ENCODE data around the gene GPS2. TPM values are rescaled to one million over a fixed set of nuclear protein-coding genes. Genes with fewer than 3 reads are reported as not detected.

Gene GPS2
- total RNA-seq, 4 donors from 2014 or later: 77.4 to 123 (median 87.0) TPM

- no peak for TF ChIP-seq EP300 (IDR thresholded peaks at IDR 0.05)
- TF ChIP-seq POLR2A (IDR thresholded peaks at IDR 0.05): no peak
- no peak for TF ChIP-seq POLR2AphosphoS5 (IDR thresholded peaks at IDR 0.05)
- no peak for TF ChIP-seq CTCF (IDR thresholded peaks at IDR 0.05)
- Histone ChIP-seq H3K9me3 (no peaks in the 10 kb centered on the region), H3K27me3 (peaks cover 70% of the 10 kb centered on the region), H3K4me3 (no peak overlapping the region), H3K36me3 (no peaks in the 10 kb centered on the region), H3K27ac (no peak overlapping the region), H3K4me1 (peaks cover 46% of the 10 kb centered on the region)
- WGBS: 91% methylated on average over 11 of the region's 11 CpGs
- no peak for DNase-seq (ENCODE audit: low spot score in 2 of 2)
Observed at GRCh38 chr17:7290685-7291084, 24.5 kb downstream of the GPS2 start.

DNA sequence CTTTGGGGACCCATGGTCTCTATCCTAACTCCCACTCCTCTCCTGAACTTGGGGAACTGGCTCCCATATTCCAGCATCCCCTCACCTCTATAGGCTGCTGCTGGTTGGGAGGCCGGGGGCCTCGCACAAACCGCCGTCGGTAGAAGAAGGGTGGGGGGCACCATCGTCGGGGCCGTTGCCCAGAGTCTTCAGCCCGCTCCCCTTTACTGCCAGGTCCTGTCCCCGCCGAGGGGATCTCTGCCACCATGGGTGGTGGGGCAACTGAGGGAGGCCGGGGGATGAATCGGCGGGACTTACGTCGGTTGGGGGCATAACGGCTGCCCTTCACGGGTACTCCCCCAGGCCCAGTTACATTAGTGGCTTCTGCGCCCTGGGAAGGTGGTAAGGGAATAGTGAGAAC is 25.0 kb downstream of the GPS2 start:
- no peak overlapping the region for H3K4me3 ChIP-seq
- H3K36me3 ChIP-seq: no peaks in the 10 kb centered on the region
- H3K27ac ChIP-seq: no peak overlapping the region
- TF ChIP-seq POLR2A (IDR thresholded peaks at IDR 0.05) (no peak), POLR2AphosphoS5 (IDR thresholded peaks at IDR 0.05) (no peak), CTCF (IDR thresholded peaks at IDR 0.05) (no peak), EP300 (IDR thresholded peaks at IDR 0.05) (no peak)
- WGBS: 92% methylated on average over 14 of the region's 19 CpGs
- H3K9me3 ChIP-seq: no peaks in the 10 kb centered on the region
- H3K27me3 ChIP-seq: peaks cover 70% of the 10 kb centered on the region
- peaks cover 41% of the 10 kb centered on the region for H3K4me1 ChIP-seq
- no peak for DNase-seq (ENCODE audit: low spot score in 2 of 2)

GRCh38 chr17:7289256-7290032 is 25.7 kb downstream of the GPS2 start:
- Histone ChIP-seq H3K27ac (no peak overlapping the region), H3K36me3 (no peaks in the 10 kb centered on the region), H3K9me3 (no peaks in the 10 kb centered on the region), H3K4me3 (no peak overlapping the region), H3K27me3 (peaks cover 65% of the 10 kb centered on the region), H3K4me1 (peaks cover 34% of the 10 kb centered on the region)
- no peak for DNase-seq (ENCODE audit: low spot score in 2 of 2)
- WGBS: 81% methylated on average over 15 of the region's 18 CpGs
- TF ChIP-seq POLR2AphosphoS5 (IDR thresholded peaks at IDR 0.05) (no peak), CTCF (IDR thresholded peaks at IDR 0.05) (no peak), POLR2A (IDR thresholded peaks at IDR 0.05) (no peak), EP300 (IDR thresholded peaks at IDR 0.05) (no peak)

- DNase-seq (ENCODE audit: low spot score in 2 of 2): no peak
- no peaks in the 10 kb centered on the region for H3K9me3 ChIP-seq
- H3K36me3 ChIP-seq: no peaks in the 10 kb centered on the region
- H3K4me1 ChIP-seq: peaks cover 26% of the 10 kb centered on the region
- WGBS: 74% methylated on average over 9 of the region's 12 CpGs
- TF ChIP-seq POLR2AphosphoS5 (IDR thresholded peaks at IDR 0.05): no peak
- TF ChIP-seq CTCF (IDR thresholded peaks at IDR 0.05): no peak
- TF ChIP-seq EP300 (IDR thresholded peaks at IDR 0.05): no peak
- TF ChIP-seq POLR2A (IDR thresholded peaks at IDR 0.05): no peak
- peaks cover 30% of the 10 kb centered on the region for H3K27me3 ChIP-seq
- no peak overlapping the region for H3K4me3 ChIP-seq
- no peak overlapping the region for H3K27ac ChIP-seq
Observed at GRCh38 chr17:7285679-7286078, 29.5 kb downstream of the GPS2 start.

- H3K36me3 ChIP-seq: no peaks in the 10 kb centered on the region
- peaks cover 34% of the 10 kb centered on the region for H3K4me1 ChIP-seq
- no peak for TF ChIP-seq CTCF (IDR thresholded peaks at IDR 0.05)
- TF ChIP-seq POLR2A (IDR thresholded peaks at IDR 0.05): no peak
- no peak for TF ChIP-seq EP300 (IDR thresholded peaks at IDR 0.05)
- TF ChIP-seq POLR2AphosphoS5 (IDR thresholded peaks at IDR 0.05): no peak
- WGBS: 90% methylated on average over 15 of the region's 16 CpGs
- no peak overlapping the region for H3K27ac ChIP-seq
- H3K9me3 ChIP-seq: no peaks in the 10 kb centered on the region
- no peak for DNase-seq (ENCODE audit: low spot score in 2 of 2)
- peaks cover 23% of the 10 kb centered on the region for H3K27me3 ChIP-seq
- no peak overlapping the region for H3K4me3 ChIP-seq
Observed at GRCh38 chr17:7284911-7285310, 30.2 kb downstream of the GPS2 start.
